ENCODE measurements around the gene MAMLD1.

MAMLD1 gene

DNA sequence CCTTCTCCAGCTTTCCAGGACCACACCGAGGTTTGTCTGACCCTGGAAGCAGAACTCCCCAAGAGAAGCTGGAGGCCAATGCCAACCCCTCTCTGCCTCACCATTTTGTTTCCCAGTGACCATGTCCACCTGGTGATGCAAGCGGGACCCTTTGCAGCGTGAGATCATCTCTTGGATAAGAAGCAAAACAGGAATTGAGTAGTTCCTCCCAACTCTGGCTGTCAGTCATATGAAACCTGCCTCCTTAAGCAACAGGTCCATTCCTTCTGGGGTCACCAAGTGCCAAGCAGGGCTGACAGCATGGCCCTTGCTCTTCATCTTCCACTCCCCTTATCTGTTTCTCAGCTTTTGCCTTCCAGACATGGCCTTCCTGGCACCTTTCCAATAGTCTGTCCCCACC lies 164.0 kb downstream of the MAMLD1 start:
- Histone ChIP-seq H3K4me2 (ENCODE audit: low read length) (no peak overlapping the region), H3K36me3 (ENCODE audit: control insufficient read depth, low read length) (no peaks in the 10 kb centered on the region), H3K9me3 (ENCODE audit: control insufficient read depth, insufficient read depth, low read length) (no peaks in the 10 kb centered on the region), H3F3A (ENCODE audit: control insufficient read depth, insufficient read depth) (no peaks in the 10 kb centered on the region), H3K27ac (ENCODE audit: low read depth, low read length) (no peak overlapping the region), H3K9me2 (replicated peaks; ENCODE audit: control insufficient read depth, low read length) (no peaks in the 10 kb centered on the region), H3K4me1 (ENCODE audit: control insufficient read depth, low read length) (no peaks in the 10 kb centered on the region), H3K4me3 (ENCODE audit: low read length) (no peak overlapping the region), H3K79me2 (ENCODE audit: control insufficient read depth, low read length) (no peaks in the 10 kb centered on the region), H4K20me1 (ENCODE audit: control insufficient read depth, insufficient read depth, low read depth, low read length) (no peaks in the 10 kb centered on the region), H3K27me3 (ENCODE audit: control insufficient read depth, low read length) (no peaks in the 10 kb centered on the region)
- no peak for TF ChIP-seq EZH2phosphoT487 (IDR thresholded peaks at IDR 0.05; ENCODE audit: borderline replicate concordance, low read length)
- TF ChIP-seq, protein P1, sequence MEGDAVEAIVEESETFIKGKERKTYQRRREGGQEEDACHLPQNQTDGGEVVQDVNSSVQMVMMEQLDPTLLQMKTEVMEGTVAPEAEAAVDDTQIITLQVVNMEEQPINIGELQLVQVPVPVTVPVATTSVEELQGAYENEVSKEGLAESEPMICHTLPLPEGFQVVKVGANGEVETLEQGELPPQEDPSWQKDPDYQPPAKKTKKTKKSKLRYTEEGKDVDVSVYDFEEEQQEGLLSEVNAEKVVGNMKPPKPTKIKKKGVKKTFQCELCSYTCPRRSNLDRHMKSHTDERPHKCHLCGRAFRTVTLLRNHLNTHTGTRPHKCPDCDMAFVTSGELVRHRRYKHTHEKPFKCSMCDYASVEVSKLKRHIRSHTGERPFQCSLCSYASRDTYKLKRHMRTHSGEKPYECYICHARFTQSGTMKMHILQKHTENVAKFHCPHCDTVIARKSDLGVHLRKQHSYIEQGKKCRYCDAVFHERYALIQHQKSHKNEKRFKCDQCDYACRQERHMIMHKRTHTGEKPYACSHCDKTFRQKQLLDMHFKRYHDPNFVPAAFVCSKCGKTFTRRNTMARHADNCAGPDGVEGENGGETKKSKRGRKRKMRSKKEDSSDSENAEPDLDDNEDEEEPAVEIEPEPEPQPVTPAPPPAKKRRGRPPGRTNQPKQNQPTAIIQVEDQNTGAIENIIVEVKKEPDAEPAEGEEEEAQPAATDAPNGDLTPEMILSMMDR (IDR thresholded peaks at IDR 0.05; ENCODE audit: low read depth, low read length, poor library complexity, severe bottlenecking), result no peak

DNA sequence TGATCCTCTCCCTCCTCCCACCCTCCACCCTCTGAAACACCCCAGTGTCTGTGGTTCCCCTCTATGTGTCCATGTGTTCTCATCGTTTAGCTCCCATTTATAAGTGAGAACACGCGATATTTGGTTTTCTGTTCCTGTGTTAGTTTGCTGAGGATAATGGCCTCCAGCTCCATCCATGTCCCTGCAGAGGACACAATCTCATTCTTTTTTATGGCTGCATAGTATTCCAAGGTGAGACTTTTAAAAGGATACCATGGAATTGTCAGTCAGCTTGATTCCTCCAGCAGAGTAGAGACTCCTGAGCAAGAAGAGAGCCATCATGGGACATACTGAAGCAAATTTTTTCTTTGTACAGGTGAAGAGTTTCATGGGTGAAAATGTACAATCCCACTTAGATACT lies 166.5 kb downstream of the MAMLD1 start:
- TF ChIP-seq EZH2phosphoT487 (IDR thresholded peaks at IDR 0.05; ENCODE audit: borderline replicate concordance, low read length), result no peak
- TF ChIP-seq, protein P1 (IDR thresholded peaks at IDR 0.05; ENCODE audit: low read depth, low read length, poor library complexity, severe bottlenecking), result no peak
- H3K79me2 ChIP-seq (ENCODE audit: control insufficient read depth, low read length), result no peaks in the 10 kb centered on the region

DNA sequence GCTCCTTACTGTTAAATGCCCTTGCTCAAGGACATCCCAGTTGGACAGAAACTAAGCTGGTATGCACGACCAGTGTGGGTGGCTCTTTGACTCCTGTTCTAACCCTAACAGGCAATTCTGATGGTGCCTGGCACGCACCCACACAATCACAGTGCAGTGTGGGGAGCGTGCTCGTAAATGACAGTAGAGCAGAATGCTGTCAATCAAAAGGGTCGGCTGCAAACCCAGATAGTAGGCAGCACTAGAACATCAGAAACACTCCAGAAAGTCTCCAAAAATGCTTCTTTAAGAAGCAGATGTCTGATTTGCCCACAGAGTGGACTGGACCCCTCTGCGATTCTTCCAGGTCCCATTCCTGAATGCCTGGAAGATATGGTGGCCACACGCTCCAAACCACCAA lies 167.7 kb downstream of the MAMLD1 start:
- H3K9me3 ChIP-seq (ENCODE audit: control insufficient read depth, insufficient read depth, low read length), result no peaks in the 10 kb centered on the region
- no peak overlapping the region for H3K4me2 ChIP-seq (ENCODE audit: low read length)
- H3F3A ChIP-seq (ENCODE audit: control insufficient read depth, insufficient read depth), result no peaks in the 10 kb centered on the region
- H3K4me1 ChIP-seq (ENCODE audit: control insufficient read depth, low read length), result no peaks in the 10 kb centered on the region
- TF ChIP-seq EZH2phosphoT487 (IDR thresholded peaks at IDR 0.05; ENCODE audit: borderline replicate concordance, low read length), result no peak
- H4K20me1 ChIP-seq (ENCODE audit: control insufficient read depth, insufficient read depth, low read depth, low read length), result no peaks in the 10 kb centered on the region
- no peak overlapping the region for H3K4me3 ChIP-seq (ENCODE audit: low read length)
- no peaks in the 10 kb centered on the region for H3K9me2 ChIP-seq (replicated peaks; ENCODE audit: control insufficient read depth, low read length)
- no peaks in the 10 kb centered on the region for H3K79me2 ChIP-seq (ENCODE audit: control insufficient read depth, low read length)
- no peak overlapping the region for H3K27ac ChIP-seq (ENCODE audit: low read depth, low read length)
- H3K27me3 ChIP-seq (ENCODE audit: control insufficient read depth, low read length), result no peaks in the 10 kb centered on the region
- H3K36me3 ChIP-seq (ENCODE audit: control insufficient read depth, low read length), result no peaks in the 10 kb centered on the region

More for the DNA sequence above, 166.5 kb downstream of the MAMLD1 start:
- Histone ChIP-seq H4K20me1 (ENCODE audit: control insufficient read depth, insufficient read depth, low read depth, low read length) (no peaks in the 10 kb centered on the region), H3K36me3 (ENCODE audit: control insufficient read depth, low read length) (no peaks in the 10 kb centered on the region), H3K9me2 (replicated peaks; ENCODE audit: control insufficient read depth, low read length) (no peaks in the 10 kb centered on the region), H3K27ac (ENCODE audit: low read depth, low read length) (no peak overlapping the region), H3K4me1 (ENCODE audit: control insufficient read depth, low read length) (no peaks in the 10 kb centered on the region), H3K9me3 (ENCODE audit: control insufficient read depth, insufficient read depth, low read length) (no peaks in the 10 kb centered on the region), H3F3A (ENCODE audit: control insufficient read depth, insufficient read depth) (no peaks in the 10 kb centered on the region), H3K4me3 (ENCODE audit: low read length) (no peak overlapping the region), H3K27me3 (ENCODE audit: control insufficient read depth, low read length) (no peaks in the 10 kb centered on the region), H3K4me2 (ENCODE audit: low read length) (no peak overlapping the region)

DNA sequence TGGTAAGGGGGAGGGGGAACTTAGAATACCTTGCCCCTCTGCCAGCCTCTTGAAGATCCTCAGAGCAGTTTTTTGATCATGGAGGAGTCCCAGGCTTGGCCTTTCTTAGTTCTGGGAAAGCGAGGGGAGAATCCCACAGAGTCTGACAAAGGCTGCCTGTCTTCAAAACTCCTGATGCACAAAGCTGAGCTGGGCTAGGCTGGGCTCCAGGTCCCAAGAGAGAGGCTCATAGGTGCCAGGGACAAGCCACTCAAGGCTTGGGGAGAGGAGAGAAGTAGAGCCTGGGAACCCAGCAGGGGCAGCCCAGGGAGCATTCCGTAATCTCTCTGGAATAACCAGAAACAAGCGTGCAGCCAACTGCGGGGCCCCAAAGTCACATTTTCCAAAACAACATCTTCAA lies 168.3 kb downstream of the MAMLD1 start:
- Histone ChIP-seq H3K4me2 (ENCODE audit: low read length) (no peak overlapping the region), H3K27me3 (ENCODE audit: control insufficient read depth, low read length) (no peaks in the 10 kb centered on the region), H3K4me1 (ENCODE audit: control insufficient read depth, low read length) (no peaks in the 10 kb centered on the region), H3K9me3 (ENCODE audit: control insufficient read depth, insufficient read depth, low read length) (no peaks in the 10 kb centered on the region), H4K20me1 (ENCODE audit: control insufficient read depth, insufficient read depth, low read depth, low read length) (no peaks in the 10 kb centered on the region), H3K36me3 (ENCODE audit: control insufficient read depth, low read length) (no peaks in the 10 kb centered on the region), H3K9me2 (replicated peaks; ENCODE audit: control insufficient read depth, low read length) (no peaks in the 10 kb centered on the region), H3K79me2 (ENCODE audit: control insufficient read depth, low read length) (no peaks in the 10 kb centered on the region), H3K27ac (ENCODE audit: low read depth, low read length) (no peak overlapping the region), H3F3A (ENCODE audit: control insufficient read depth, insufficient read depth) (no peaks in the 10 kb centered on the region), H3K4me3 (ENCODE audit: low read length) (no peak overlapping the region)
- TF ChIP-seq, protein P1 (IDR thresholded peaks at IDR 0.05; ENCODE audit: low read depth, low read length, poor library complexity, severe bottlenecking), result no peak
- no peak for TF ChIP-seq EZH2phosphoT487 (IDR thresholded peaks at IDR 0.05; ENCODE audit: borderline replicate concordance, low read length)
